K562 (cell line): ENCODE results near the gene BRWD1. TPM values are rescaled to one million over a fixed set of nuclear protein-coding genes. Genes with fewer than 3 reads are reported as not detected.

Source experiments
- ATAC-seq: fragments of 200-7000 bp; cut with Tn5 transposase; 3 replicates; pipeline ENCODE4 v1.9.1; 2020; ENCODE audit warnings: moderate library complexity
- BruUV-seq: library from RNA; stranded (reverse); fragments of 400-500 nt; replicated peaks from 2 replicates; lab custom pipeline; 2021; lab: Mats Ljungman, UMichigan
- CTCF ChIA-PET: fragments of 300-600 bp; formaldehyde crosslinking; extraction: SDS; loops from one replicate; lab custom pipeline; 2021; ENCODE audit warnings: low intra/inter-chr PET ratio; lab: Yijun Ruan, JAX
- POLR2A ChIA-PET: fragments of 300-600, 350-650 bp; sonication (Branson Sonifier 250); formaldehyde crosslinking; extraction: SDS; loops from one replicate; lab custom pipeline; 2021; ENCODE audit warnings: antibody characterized with exemption, inconsistent platforms; lab: Yijun Ruan, JAX
- DNase-seq, 4 experiments: peaks; one replicate each; pipeline versions ENCODE4 v3.0.0 to v3.0.0-alpha.2; 2011 to 2018; ENCODE audit warnings: low spot score in 3 of 4, mixed read lengths in 3 of 4; ENCODE audit errors: extremely low read depth in 1 of 4
- FAIRE-seq: peaks from 2 replicates; lab custom pipeline; 2011; peaks lifted over from hg19 to GRCh38; lab: Jason Lieb, UNC
- H2AFZ ChIP-seq: 2 replicates; pipeline ENCODE4 v1.6.0; 2011; ENCODE audit warnings: low read depth, low read length, control low read depth, inconsistent platforms
- H3K27ac ChIP-seq: fragments of 200-600 bp; 3 replicates; pipeline ENCODE4 v1.8.0; 2011; ENCODE audit warnings: low read depth, mild to moderate bottlenecking, control low read depth, inconsistent platforms, low read length, moderate library complexity, mixed read lengths; ENCODE audit errors: extremely low read depth
- H3K27me3 ChIP-seq, 2 experiments: fragments of 300-600 bp in 1 of 2; 2 replicates in 1 of 2; 3 replicates in 1 of 2; pipeline versions ENCODE4 v1.6.0 to v1.8.0; 2011; ENCODE audit warnings: inconsistent platforms in 2 of 2, low read length in 2 of 2, mild to moderate bottlenecking in 1 of 2, mixed read lengths in 1 of 2, moderate library complexity in 1 of 2; ENCODE audit not compliant: control insufficient read depth in 2 of 2, insufficient read depth in 2 of 2
- H3K36me3 ChIP-seq: fragments of 300-600 bp; 3 replicates; pipeline ENCODE4 v1.8.0; 2011; ENCODE audit warnings: mild to moderate bottlenecking, low read length, inconsistent platforms; ENCODE audit not compliant: control insufficient read depth, insufficient read depth
- H3K4me1 ChIP-seq, 2 experiments: fragments of 200-600 bp in 1 of 2; replicated peaks in 1 of 2; 2 replicates in 1 of 2; 3 replicates in 1 of 2; pipeline versions ENCODE4 v1.5.1 to v1.8.0; 2011; ENCODE audit warnings: inconsistent platforms in 2 of 2, low read length in 2 of 2, mild to moderate bottlenecking in 1 of 2, mixed read lengths in 1 of 2, moderate library complexity in 1 of 2; ENCODE audit not compliant: control insufficient read depth in 2 of 2, insufficient read depth in 2 of 2
- H3K4me2 ChIP-seq: 2 replicates; pipeline ENCODE4 v1.6.1; 2011; ENCODE audit warnings: low read length, control low read depth, inconsistent platforms, mixed read lengths; ENCODE audit not compliant: insufficient read depth
- H3K4me3 ChIP-seq: fragments of 200-600 bp; sonication (generic), shearing (Covaris generic); 2 replicates; pipeline ENCODE4 v1.5.1; 2016; ENCODE audit warnings: control low read depth, inconsistent platforms
- H3K79me2 ChIP-seq: fragments of 200-600 bp; 3 replicates; pipeline ENCODE4 v1.8.0; 2011; ENCODE audit warnings: low read length, inconsistent platforms; ENCODE audit not compliant: control insufficient read depth, insufficient read depth
- H3K9ac ChIP-seq, 2 experiments: 2 replicates each; pipeline versions ENCODE4 v1.6.0 to v1.6.1; 2011; ENCODE audit warnings: low read depth in 2 of 2, low read length in 2 of 2, control low read depth in 1 of 2, inconsistent platforms in 1 of 2, mild to moderate bottlenecking in 1 of 2, mixed read lengths in 1 of 2; ENCODE audit not compliant: insufficient read depth in 1 of 2
- H3K9me1 ChIP-seq: one replicate; pipeline ENCODE4 v1.6.0; 2011; ENCODE audit warnings: inconsistent platforms, mild to moderate bottlenecking, low read length, moderate library complexity; ENCODE audit not compliant: control insufficient read depth, insufficient read depth
- H3K9me3 ChIP-seq: replicated peaks from 2 replicates; pipeline ENCODE4 v1.5.1; 2011; ENCODE audit warnings: low read depth, low read length, inconsistent platforms; ENCODE audit not compliant: control insufficient read depth, insufficient read depth
- H4K20me1 ChIP-seq: replicated peaks from 2 replicates; pipeline ENCODE4 v1.6.1; 2011; ENCODE audit warnings: low read length, inconsistent platforms, mixed read lengths; ENCODE audit not compliant: control insufficient read depth, insufficient read depth
- CBX8 ChIP-seq: fragments of 200-600 bp; sonication (generic); IDR thresholded peaks from 2 replicates; pipeline ENCODE4 v1.6.1; 2012; ENCODE audit warnings: borderline replicate concordance, mixed run types, low read depth, mild to moderate bottlenecking, moderate library complexity, mixed read lengths, low read length, control low read depth, inconsistent platforms; ENCODE audit not compliant: poor library complexity, severe bottlenecking; ENCODE audit errors: extremely low read depth
- CREB5 ChIP-seq: fragments of 250-450 bp; sonication (Bioruptor Pico); IDR thresholded peaks from 2 replicates; pipeline ENCODE4 v1.5.0; 2020; ENCODE audit warnings: mild to moderate bottlenecking
- CUX1 ChIP-seq: fragments of 200-800 bp; sonication (Bioruptor generic); IDR thresholded peaks from 2 replicates; pipeline ENCODE4 v1.6.1; 2016; ENCODE audit warnings: missing genetic modification characterization, missing compliant biosample characterization
- EP300 ChIP-seq: IDR thresholded peaks from 2 replicates; pipeline ENCODE4 v1.6.1; 2012; ENCODE audit warnings: low read length, improper control_type of control experiment
- KDM1A ChIP-seq, 2 experiments: fragments of 450-650 bp; IDR thresholded peaks; 2 replicates each; pipeline ENCODE4 v1.6.1; 2016; ENCODE audit warnings: mild to moderate bottlenecking in 2 of 2
- MBD2 ChIP-seq: sonication (generic); IDR thresholded peaks from 2 replicates; pipeline ENCODE4 v1.6.1; 2016; ENCODE audit warnings: low read depth, borderline replicate concordance
- NFE2 ChIP-seq: IDR thresholded peaks from 2 replicates; pipeline ENCODE4 v1.6.1; 2014; ENCODE audit warnings: antibody characterized with exemption, low read depth
- PHB ChIP-seq: fragments of 250-450 bp; sonication (Bioruptor Pico); IDR thresholded peaks from 2 replicates; pipeline ENCODE4 v1.5.0; 2021
- POLR2A ChIP-seq: fragments of 450-650 bp; conservative IDR thresholded peaks from 2 replicates; pipeline ENCODE4 v1.6.1; 2016
- PREB ChIP-seq: sonication (generic); formaldehyde crosslinking; IDR thresholded peaks from 2 replicates; pipeline ENCODE4 v1.8.1; 2023; ENCODE audit warnings: mild to moderate bottlenecking, missing genetic modification reagents
- RNF2 ChIP-seq: sonication (generic); IDR thresholded peaks from 2 replicates; pipeline ENCODE4 v1.6.1; 2016
- ZBTB1 ChIP-seq: sonication (generic); formaldehyde crosslinking; IDR thresholded peaks from 2 replicates; pipeline ENCODE4 v1.8.1; 2023; ENCODE audit warnings: missing genetic modification reagents, low read depth, mild to moderate bottlenecking, borderline replicate concordance
- ZC3H8 ChIP-seq: fragments of 450-650 bp; IDR thresholded peaks from 2 replicates; pipeline ENCODE4 v1.6.1; 2017
- ZNF12 ChIP-seq: sonication (generic); formaldehyde crosslinking; IDR thresholded peaks from 2 replicates; pipeline ENCODE4 v1.4.0; 2020; ENCODE audit warnings: mild to moderate bottlenecking, missing genetic modification reagents
- ZNF224 ChIP-seq: sonication (generic); formaldehyde crosslinking; IDR thresholded peaks from 2 replicates; pipeline ENCODE4 v1.8.0; 2022; ENCODE audit warnings: mild to moderate bottlenecking, missing genetic modification reagents
- ZNF655 ChIP-seq: fragments of 250-450 bp; sonication (Bioruptor Pico); IDR thresholded peaks from 2 replicates; pipeline ENCODE4 v1.5.0; 2021
- WGBS: fragments of 100-300 bp; shearing (Covaris generic); methylation state at CpG from one replicate; pipeline ENCODE4 v1.1.6; 2016; ENCODE audit warnings: low coverage, mixed read lengths; ENCODE audit not compliant: insufficient coverage; ENCODE audit errors: missing lambda C conversion rate; 5-methylcytosine and 5-hydroxymethylcytosine counted together
- in situ Hi-C: fragments of 300-500 bp; cut with MboI; formaldehyde crosslinking; loops from 4 replicates; pipeline ENCODE4 v1.15.0; 2018; ENCODE audit warnings: inconsistent platforms, mixed read lengths
- intact Hi-C: fragments of 100-400 bp; cut with micrococcal nuclease; formaldehyde crosslinking; loops from 2 replicates; pipeline ENCODE4 v1.14.2; 2022
- polyA plus RNA-seq, 8 experiments: library from polyadenylated mRNA; depleted of rRNA in 4 of 8; stranded (reverse) in 5 of 8; unstranded in 3 of 8; fragments of >200 nt; fragmentation: Nextera tagmentation in 2 of 8; fragmentation: Illumina TruSeq in 1 of 8; extraction: Ambion mirVana in 2 of 8; extraction: Trizol in 1 of 8; gene quantifications; 2 replicates each; pipeline versions ENCODE4 v1.2.1 to v1.2.3, GENCODE V29; 2011 to 2014; ENCODE audit warnings: inconsistent platforms in 1 of 8, missing spikeins in 1 of 8
- total RNA-seq, 7 experiments: library from RNA; depleted of rRNA in 6 of 7; stranded (reverse); fragments of >200 nt in 6 of 7; fragmentation: Illumina TruSeq in 2 of 7; extraction: Trizol in 2 of 7; gene quantifications; 2 replicates each; pipeline versions ENCODE4 v1.2.1 to v1.2.3, GENCODE V29; 2011 to 2021; ENCODE audit warnings: low replicate concordance in 1 of 7

Gene BRWD1
- total and polyA plus RNA-seq, 9 of the 15 experiments (the other 6 are each of a cell fraction or from before 2014, with no cell fraction given): 10.1 to 60.2 (median 34.1) TPM

GRCh38 chr21:39359382-39359781 is 46.0 kb upstream of the BRWD1 start:
- no peaks in the 10 kb centered on the region for H3K79me2 ChIP-seq
- TF ChIP-seq CBX8: no peak
- TF ChIP-seq PREB (CRISPR knock-in tag): no peak
- no peak for TF ChIP-seq POLR2A
- TF ChIP-seq ZNF12 (CRISPR knock-in tag): no peak
- no peak for TF ChIP-seq NFE2
- no peak for TF ChIP-seq EP300
- no peak for TF ChIP-seq RNF2
- no peak for TF ChIP-seq MBD2
- peak; percentile 91 for TF ChIP-seq CREB5 (CRISPR knock-in tag)
- TF ChIP-seq KDM1A (IDR thresholded peaks at IDR 0.05): no peak
- no peak for TF ChIP-seq ZNF655 (CRISPR knock-in tag)
- TF ChIP-seq ZNF224 (CRISPR knock-in tag): no peak
- TF ChIP-seq CUX1 (CRISPR knock-in tag): peak; percentile 72; the same call in 1 of the 2 replicates
- no peak for TF ChIP-seq ZC3H8
- TF ChIP-seq PHB (CRISPR knock-in tag): no peak
- no peak for TF ChIP-seq ZBTB1 (CRISPR knock-in tag)

More at GRCh38 chr21:39359382-39359781, 46.0 kb upstream of the BRWD1 start:
- CTCF ChIA-PET: no interaction called here
- FAIRE-seq (no peak), DNase-seq (no peak), ATAC-seq (no peak)
- H3K9me1 ChIP-seq: no peaks in the 10 kb centered on the region
- no peak overlapping the region for H3K27ac ChIP-seq
- no peaks in the 10 kb centered on the region for H3K27me3 ChIP-seq
- no peak overlapping the region for H3K9ac ChIP-seq
- 53% methylated on average over 4 of the region's 4 CpGs for WGBS
- BruUV-seq: no TSS peak
- no peaks in the 10 kb centered on the region for H4K20me1 ChIP-seq
- no peak overlapping the region for H3K4me2 ChIP-seq
- intact Hi-C loops (no loop called here), in situ Hi-C loops (no loop called here)
- H3K36me3 ChIP-seq: no peaks in the 10 kb centered on the region
- peaks cover 0 to 20% of the 10 kb centered on the region in 2 experiments; a peak in 3 of 5 replicates for H3K4me1 ChIP-seq
- H2AFZ ChIP-seq: peak overlapping the region; percentile 83
- H3K9me3 ChIP-seq: no peaks in the 10 kb centered on the region
- no peak overlapping the region for H3K4me3 ChIP-seq
- POLR2A ChIA-PET: interaction anchor here (0.7 to 3.2 kb wide), 6 partner anchors 9 to 20 kb away, joined by 3 to 13 read pairs (median 3); no protein-coding TSS in a partner anchor
